ENCODE results near the gene CDH23. TPM values are rescaled to one million over a fixed set of nuclear protein-coding genes. Genes with fewer than 3 reads are reported as not detected.
"Not testable (repeated sequence)": the region's sequence is repeated elsewhere in the genome, so short reads cannot be mapped to it uniquely, and the experiment has no call there.

The CDH23 gene
- total RNA-seq, 1 donor from 2014 or later, result 3.7 TPM

DNA sequence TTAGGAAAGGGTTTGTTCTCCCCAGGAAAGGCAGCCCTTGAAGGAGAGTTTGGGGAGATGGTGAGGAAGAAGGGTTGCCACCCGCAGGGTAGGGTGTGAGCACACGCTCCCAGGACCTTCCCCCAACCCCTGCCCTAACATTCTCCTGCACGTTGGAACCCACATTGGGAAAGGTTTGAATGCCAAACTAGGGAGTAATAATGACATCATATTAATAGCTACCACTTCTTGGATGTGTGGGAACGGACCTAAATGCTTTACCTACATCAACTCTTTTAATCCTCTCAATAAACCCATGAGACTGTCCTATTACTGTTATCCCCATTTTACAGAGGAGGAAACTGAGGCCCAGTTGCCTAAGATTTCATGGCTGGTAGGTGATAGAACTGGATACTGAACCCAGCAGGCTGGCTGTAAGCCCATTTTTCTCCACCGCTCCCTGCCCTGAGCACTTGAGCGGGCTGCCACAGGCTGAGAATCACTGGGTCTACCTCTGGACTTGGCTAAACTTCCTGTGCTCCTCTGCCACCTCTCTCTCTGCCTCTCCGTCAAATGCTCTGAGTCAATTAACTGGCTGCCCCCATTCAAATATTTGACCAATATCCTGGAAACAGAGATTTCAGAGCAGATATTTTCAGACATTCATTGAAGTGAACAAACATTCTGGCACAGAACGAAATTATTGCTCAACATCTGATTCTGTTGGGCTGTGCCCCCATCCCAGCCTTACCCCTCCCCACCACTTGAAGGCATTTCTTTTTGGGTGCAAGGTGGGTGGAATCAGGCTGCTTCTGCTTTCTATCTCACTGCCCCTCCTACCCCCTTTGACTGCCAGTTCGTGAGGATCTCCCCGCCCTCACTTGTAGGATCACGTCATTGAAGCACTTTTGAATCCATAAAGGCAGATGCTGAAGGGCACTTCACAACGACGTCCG is 193.2 kb downstream of the CDH23 start:
- DNase-seq (no peak), ATAC-seq (ENCODE audit: poor library complexity) (no peak)
- intact Hi-C loops (cut with DNase I), result no loop called here

DNA sequence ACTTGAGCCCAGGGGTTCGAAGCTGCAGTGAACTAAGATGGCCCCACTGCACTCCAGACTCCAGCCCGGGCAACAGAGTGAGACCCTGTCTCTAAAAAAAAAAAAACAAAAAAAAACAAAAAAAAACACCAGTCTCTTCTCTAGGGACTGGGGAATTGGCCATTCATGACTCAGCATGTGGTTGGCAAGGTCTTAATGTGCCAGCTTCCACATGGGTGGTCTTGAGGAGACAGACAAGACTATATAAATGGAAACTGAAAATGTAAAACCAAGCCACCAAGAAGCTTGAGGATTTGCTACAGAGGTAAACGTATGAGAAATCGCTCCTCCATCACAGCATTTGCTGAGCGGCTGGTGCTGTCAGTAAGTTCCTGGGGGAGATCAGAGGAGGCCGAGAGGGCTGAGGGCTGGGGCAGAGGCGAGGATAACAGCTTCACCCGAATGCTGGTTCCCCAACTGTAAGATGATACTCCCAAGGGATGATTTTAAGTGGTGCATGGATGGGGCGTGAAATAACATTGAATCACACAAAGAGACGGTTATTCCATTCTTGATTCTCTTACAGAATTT is 194.1 kb downstream of the CDH23 start:
- intact Hi-C loops (cut with DNase I), result no loop called here
- ATAC-seq (ENCODE audit: poor library complexity), result no peak
- no peak for DNase-seq

DNA sequence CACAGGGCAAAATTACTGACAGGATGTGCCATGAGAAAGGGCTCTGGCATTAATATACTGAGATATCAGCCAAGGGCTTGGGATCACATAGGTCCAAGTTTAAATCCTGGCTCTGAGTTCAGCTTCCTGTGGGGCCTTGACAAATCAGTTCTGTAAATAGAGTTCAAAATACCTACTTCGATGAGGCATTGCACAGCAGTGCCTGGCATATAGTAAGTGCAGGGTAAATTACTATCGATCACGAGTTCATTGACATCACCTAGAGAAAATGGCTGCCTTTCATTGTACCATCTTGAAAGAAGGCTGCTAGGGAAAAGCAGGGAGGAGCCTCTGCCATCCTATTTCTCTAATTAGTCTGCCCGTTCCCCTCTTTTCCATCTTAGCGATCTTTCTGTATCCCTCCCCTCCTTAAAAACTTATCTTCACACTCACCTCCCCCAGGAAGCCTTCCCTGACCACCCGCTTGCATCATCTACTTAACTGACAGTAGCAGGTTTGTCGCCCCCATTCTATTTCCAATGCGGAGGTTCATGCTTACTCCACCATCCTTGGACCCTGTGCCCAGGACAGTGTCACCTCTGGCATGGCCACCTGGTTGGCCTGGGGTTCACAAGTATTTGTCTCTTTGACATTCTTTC is 198.3 kb downstream of the CDH23 start:
- ATAC-seq (ENCODE audit: poor library complexity) (no peak), DNase-seq (no peak)
- intact Hi-C loops (cut with DNase I), result no loop called here

DNA sequence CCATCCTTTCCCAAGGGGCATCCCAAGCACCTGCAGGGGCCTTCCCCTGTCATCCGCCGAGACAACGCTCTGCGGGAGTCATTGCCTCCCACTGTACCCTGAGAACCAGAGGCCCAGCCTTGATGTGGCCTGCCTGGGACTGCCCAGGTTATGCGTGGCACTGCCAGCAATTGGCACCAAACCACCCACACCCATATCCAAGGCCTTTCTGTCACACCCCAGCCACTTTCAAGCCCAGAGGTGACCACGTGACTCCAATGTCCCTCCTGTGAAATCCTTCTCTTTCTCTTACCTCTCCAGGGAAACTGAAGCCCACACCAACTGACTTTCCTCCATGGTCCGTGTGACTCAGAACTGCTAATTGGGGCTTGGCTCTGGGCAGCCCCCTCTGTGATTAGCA is 198.9 kb downstream of the CDH23 start:
- intact Hi-C loops (cut with DNase I), result no loop called here
- DNase-seq, result no peak
- ATAC-seq (ENCODE audit: poor library complexity), result no peak

DNA sequence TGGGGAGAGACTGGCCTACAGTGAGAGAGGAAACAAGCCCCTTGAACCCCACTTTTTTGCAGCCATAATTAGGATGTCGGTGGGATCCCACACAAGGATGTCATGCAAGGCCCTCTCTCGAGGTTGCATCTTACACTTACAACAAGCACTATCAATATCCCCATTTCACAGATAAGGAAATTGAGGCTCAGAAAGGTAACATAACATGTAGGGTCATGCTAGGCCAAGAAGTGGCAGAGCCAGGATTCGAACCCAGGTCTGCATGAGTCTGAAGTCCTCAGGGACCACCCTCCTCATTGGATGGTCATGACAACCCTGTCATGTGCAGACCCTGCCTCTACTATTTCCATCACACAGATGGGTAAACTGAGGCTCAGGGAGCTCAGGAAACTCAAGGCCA is 199.4 kb downstream of the CDH23 start:
- intact Hi-C loops (cut with DNase I), result no loop called here
- DNase-seq, result no peak
- ATAC-seq (ENCODE audit: poor library complexity), result no peak

DNA sequence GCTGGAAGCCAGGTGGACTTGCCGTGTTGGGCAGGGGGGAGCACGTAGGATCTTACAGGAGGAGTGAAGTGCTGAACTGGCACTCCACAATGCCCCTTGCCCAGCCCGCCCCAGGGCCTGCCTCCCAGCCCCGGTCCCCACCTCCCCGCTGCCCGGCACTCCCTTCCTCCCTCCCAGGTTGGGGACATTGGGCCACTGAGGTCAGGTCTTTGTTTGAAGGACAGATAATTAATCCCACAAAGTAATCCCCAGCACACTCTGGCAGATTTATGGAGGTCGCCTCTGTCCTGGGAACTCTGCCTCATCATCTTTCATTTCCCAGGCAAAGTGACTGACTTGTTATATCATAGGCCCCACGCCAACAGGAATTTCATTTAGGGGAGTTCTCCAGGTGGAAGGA is 200.0 kb downstream of the CDH23 start:
- DNase-seq, result no peak
- no peak for ATAC-seq (ENCODE audit: poor library complexity)
- intact Hi-C loops (cut with DNase I), result no loop called here

DNA sequence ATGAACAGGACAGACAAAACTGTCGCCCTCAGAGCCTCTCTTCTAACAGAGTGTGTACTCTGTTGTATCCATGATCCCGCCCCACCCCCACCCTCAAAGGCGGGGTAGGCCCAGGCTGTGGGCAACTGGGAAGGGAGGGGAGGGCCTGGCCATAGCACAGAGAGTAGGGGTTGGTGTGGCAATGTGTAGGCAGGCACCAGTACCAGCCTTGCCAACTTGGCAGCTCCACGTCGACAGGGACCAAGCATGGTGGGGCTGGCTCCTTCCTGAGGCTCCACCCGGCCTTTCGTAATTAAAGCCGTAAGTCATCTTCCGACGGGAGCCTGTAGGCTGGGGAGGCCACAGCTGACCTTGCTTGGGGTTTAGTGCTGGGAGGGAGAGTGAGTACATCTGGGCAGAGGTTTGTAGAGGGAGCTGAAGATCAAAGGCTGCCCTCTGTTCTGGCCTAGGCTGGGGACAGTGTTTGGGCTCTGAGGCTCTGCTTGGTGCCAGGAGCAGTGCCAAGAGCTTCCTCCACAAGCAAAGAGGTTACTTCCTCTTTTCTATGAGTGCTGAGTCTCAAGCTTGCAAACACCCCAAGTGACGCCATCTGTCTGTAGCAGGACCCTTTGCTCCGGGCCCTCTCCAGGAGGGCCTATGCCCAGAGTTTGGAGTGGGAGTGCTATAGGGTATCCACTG is 201.2 kb downstream of the CDH23 start:
- ATAC-seq (ENCODE audit: poor library complexity), result peak; percentile 72
- peak; percentile 77 for DNase-seq
- intact Hi-C loops (cut with DNase I), result no loop called here

DNA sequence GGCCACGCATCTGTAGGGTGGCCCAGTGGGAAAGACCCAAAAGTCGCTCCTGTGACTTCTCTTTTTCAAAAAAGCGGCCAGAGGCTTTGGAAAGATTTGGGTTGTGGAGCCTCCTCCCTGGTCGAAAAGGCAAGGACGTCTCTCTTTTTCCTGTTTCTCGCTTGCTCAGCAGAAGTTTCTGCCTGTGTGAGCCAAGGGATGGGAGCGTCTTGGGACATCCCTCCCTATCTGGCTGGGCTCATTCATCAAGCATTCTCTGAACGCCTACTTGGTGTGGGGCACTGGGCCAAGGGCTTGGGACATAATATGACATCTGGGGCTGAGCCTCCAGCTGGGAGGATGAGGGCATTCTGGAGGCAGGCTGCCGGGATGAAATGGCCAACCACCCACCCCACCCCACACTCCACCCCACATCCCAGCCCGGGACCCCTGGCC is 201.9 kb downstream of the CDH23 start:
- DNase-seq (peak; percentile 91), ATAC-seq (ENCODE audit: poor library complexity) (peak; percentile 85)
- intact Hi-C loops (cut with DNase I), result no loop called here

DNA sequence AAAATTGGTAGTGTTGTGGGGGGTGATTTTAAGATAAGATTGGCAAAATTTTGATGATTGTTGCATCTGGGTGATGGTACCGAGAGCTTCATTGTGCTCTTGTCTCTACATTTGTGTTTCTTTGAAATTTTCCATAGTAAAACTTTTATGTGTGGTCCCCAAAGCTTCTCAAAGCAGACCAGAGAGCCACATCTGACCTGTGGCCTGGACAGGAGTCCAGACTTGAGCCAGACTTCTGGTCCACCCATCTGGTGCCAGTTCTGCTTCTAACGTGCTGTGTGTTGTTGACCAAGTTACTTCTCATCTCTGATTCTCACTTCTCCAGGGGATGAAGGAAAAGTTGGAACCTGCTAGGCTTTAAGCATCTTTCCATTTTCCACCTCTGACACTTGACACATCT is 202.8 kb downstream of the CDH23 start:
- intact Hi-C loops (cut with DNase I), result no loop called here
- no peak for ATAC-seq (ENCODE audit: poor library complexity)
- no peak for DNase-seq

DNA sequence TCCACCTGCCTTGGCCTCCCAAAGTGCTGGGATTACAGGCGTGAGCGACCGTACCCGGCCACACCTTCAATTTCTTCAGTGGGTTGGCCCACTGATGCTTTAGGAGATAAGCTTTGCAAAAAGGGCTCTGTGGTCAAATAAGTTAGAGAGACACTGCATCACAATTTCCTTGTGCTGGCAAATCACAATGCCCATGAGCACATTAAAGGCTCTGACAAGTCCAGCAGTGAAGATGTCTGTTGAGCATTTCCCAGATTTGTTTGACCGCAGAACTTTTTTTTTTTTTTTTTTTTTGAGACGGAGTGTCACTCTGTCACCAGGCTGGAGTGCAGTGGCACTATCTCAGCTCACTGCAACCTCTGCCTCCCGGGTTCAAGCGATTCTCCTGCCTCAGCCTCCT is 203.5 kb downstream of the CDH23 start:
- ATAC-seq (ENCODE audit: poor library complexity); DNase-seq; intact Hi-C loops (cut with DNase I): not testable (repeated sequence)

DNA sequence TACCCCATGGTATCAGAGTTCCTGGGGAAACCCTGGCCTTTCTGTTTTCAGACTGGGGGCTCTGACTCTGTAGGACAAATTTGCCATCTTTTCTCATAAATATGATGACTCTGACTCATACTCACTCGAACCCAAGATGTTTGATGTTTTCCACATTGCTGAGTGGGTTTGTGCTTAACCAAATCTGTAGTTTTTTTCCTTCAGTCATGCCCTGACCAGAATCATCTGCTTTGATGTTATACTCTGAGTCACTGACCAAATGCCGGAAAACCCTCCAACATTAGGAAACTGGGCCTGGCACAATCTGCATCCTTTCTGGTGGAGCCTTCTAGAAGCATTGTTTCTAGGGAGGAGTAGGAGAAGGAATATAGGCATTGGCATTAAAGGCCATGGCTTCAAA is 204.1 kb downstream of the CDH23 start:
- DNase-seq, result no peak
- intact Hi-C loops (cut with DNase I), result no loop called here
- ATAC-seq (ENCODE audit: poor library complexity), result no peak

DNA sequence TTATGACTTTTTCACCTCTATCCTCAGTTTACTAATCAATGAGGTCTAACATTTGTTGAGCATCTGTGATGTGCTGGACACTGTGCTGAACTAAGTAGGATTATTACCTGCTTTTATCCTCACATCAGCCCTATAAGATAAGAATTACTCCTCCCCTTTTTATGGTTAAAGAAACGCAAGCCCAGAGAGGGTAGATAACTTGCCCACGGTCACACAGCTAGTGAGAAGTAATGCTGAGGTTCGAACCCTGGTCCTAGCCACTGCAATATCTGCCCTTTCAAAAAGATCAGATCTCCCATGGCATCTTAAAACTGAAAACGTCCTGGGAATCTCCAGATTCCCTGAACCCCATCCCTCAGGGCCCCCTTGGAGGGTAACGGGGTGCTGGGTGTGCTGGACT is 204.6 kb downstream of the CDH23 start:
- ATAC-seq (ENCODE audit: poor library complexity) (no peak), DNase-seq (no peak)
- intact Hi-C loops (cut with DNase I), result no loop called here

DNA sequence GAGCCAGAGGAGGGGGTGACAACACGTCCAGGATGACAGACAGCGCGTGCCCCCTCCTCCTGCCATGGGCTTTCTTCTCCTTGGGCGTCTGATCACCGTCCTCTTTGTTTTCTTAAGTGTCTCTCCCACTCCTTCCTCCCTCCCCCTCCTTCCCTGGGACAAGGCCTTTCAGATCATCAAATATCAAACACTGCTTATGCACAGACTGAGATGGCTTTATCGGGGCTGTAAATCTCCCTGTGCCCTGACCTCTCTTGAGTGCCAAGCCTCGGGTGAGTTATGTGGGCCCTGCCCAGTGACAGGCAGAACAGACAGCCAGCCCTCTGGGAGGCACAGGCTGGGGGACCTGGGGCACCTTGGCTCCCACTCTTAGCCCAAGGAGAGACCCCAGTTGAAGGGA is 206.4 kb downstream of the CDH23 start:
- ATAC-seq (ENCODE audit: poor library complexity), result no peak
- intact Hi-C loops (cut with DNase I), result no loop called here
- no peak for DNase-seq

DNA sequence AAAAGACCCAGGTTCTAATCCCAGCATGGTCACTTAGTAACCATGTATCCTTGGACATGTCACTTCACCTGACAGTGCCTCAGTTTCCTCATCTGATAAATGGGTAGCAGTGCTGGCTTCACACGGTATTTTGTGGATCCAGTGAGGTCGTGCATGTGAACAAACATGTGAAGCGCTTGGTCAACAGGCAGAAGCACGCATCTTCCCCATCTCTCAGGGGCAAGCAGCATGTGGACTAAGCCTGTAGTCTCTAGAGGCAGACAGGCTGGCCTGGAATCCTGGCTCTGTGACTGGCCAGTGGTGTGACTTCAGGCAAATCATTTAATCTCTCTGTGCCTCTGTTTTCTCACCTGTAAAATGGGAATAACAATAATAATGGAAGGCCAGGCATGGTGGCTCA is 207.0 kb downstream of the CDH23 start:
- ATAC-seq (ENCODE audit: poor library complexity) (no peak), DNase-seq (no peak)
- intact Hi-C loops (cut with DNase I), result no loop called here

DNA sequence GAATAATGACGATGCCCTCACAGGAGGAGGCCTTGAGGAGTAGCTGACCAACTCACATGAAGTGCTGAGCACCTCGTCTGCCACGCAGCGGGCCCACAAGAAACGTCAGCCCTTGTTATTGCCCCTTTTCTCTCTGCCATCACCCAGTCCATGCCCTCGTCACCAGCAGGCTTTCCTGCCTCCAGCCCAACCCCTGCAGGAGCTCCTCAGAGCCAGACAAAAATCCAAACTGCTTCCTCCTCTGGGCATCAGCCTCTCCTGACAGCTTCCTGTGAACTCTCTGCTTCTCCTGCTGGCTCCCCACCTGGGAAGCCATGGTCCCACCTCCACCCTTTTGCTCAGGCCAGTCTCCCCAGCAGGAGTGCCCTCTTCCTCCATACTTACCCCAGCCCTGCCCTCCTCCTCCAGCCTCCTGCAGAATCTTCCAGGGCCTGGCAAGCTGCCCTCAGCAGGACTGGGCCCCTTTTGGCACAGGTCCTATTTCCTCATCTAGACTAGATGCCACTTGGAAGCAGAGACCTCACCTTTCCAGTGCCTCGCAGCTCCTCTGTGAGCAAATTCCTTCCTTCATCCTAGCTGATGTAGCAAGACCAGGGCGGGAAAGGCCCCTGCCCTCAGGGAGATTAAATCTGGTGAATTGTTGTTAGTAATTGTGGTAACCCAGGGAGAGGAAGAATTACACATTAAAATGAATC is 207.8 kb downstream of the CDH23 start:
- ATAC-seq (ENCODE audit: poor library complexity), result no peak
- no peak for DNase-seq
- intact Hi-C loops (cut with DNase I), result no loop called here

DNA sequence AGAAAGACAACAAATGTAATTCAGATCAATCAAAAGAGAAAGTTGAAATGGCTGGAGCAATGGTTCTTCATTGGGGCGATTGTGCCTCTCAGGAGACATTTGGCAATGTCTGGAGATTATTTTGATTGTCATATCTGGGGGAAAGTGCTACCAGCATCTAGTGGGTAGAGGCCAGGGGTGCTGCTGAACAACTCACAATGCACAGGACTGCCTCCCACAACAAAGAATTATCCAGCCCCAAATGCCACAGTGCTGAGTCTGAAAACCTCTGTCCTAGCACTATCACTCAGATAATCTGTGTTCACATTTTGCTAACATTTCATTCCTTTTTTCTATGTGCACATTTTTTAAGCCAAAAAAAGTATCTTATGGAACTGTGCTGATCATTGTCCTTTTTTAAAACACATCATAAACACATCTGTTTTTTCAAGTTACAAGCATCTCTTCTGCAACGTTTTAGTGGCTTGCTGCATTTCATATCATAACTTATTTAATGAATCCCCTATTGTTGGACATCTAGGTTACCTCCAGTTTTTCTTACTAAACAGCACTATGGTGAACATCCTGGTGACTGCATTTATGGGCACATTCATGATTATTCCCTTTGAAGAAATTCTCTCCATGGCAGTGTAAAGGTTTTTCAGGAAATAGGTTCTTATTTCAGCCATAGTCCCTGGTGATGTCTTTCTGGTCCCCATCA is 208.7 kb downstream of the CDH23 start:
- no peak for DNase-seq
- intact Hi-C loops (cut with DNase I), result no loop called here
- no peak for ATAC-seq (ENCODE audit: poor library complexity)

DNA sequence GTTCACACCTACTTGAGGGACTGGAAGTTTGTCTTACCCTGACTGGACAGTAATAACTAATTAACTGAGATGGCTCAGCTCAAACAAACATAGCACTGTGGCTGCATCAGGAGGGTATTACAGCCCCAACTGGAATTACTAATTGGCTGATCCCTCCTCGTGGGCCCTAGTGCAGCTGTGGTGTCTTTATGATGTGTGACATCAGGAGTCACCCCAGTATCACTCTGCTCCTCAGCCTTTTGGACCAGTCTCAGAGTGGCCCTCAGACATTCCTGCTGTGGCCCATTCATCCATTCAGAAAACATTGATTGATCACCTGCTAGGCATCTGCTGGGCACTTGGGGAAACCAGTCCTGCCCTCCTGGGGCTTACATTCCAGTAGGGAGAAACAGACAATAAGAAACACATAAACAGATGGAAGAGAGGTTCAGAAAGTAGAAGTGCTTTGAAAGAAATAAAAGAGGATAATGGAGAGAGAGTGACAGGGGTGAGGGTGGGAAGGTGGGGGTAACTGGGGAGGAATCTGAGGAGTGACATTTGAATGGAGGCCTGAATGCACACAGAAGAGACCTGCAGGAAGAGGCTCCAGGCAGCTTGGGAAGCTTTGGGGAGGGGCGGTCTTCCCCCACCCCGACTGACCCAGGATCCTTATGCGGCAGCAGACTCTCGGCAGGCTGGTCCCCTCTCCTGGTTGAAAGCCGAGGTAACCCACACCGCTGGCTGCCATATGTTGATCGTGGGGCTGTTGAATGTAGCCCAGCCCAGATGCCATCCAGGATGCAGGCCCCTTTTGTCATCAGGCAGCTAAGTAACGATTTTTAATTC is 209.7 kb downstream of the CDH23 start:
- ATAC-seq (ENCODE audit: poor library complexity), result no peak
- DNase-seq, result no peak
- intact Hi-C loops (cut with DNase I), result no loop called here

DNA sequence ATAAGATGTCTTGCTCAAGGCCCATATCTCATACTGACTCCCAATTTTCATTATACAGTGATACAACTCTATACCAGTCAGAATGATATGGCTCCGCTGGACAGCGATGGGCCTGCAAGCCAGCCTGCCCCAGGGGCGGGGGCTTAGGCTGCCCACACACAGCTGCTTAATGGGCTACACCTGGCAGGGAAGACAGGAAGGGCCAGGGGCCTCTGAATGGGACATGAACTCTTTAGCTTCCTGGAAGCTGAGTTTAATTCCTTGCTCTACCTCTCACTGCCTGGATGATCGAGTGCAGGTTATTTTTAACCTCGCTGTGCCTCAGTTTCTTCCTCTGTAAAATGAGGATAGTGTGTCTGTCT is 210.3 kb downstream of the CDH23 start:
- ATAC-seq (ENCODE audit: poor library complexity) (no peak), DNase-seq (no peak)
- intact Hi-C loops (cut with DNase I), result no loop called here

All from Right ventricle myocardium superior (tissue), 1 donor.